Gastrocnemius medialis (tissue), 4 donors: Measurements from ENCODE around the gene SNCA. TPM values are rescaled to one million over a fixed set of nuclear protein-coding genes. Genes with fewer than 3 reads are reported as not detected.

ENCODE experiments used
- ATAC-seq, 2 donors: fragments of 150-250 bp; one replicate each; pipeline ENCODE4 v1.9.1; 2016
- DNase-seq, 2 donors: peaks; one replicate each; pipeline ENCODE4 v3.0.0-alpha.2; 2019
- H3K27ac ChIP-seq, 4 donors: fragments of 200-600 bp; sonication (generic); 1 replicate in 1 of 4; 2 replicates in 3 of 4; pipeline ENCODE4 v1.5.1; 2016 to 2018; ENCODE audit warnings: mild to moderate bottlenecking in 2 of 4, moderate library complexity in 1 of 4
- H3K27me3 ChIP-seq, 3 donors: fragments of 200-600 bp; sonication (generic) in 2 of 3; 1 replicate in 1 of 3; 2 replicates in 2 of 3; pipeline versions ENCODE4 v1.5.1 to v1.6.0; 2016 to 2019; ENCODE audit warnings: mild to moderate bottlenecking in 1 of 3, moderate library complexity in 1 of 3
- H3K36me3 ChIP-seq, 2 donors: fragments of 200-600 bp; sonication (generic) in 1 of 2; one replicate each; pipeline ENCODE4 v1.5.1; 2017 to 2018
- H3K4me1 ChIP-seq, 2 donors: fragments of 200-600 bp; sonication (generic) in 1 of 2; one replicate each; pipeline ENCODE4 v1.5.1; 2016 to 2017; ENCODE audit warnings: mild to moderate bottlenecking in 2 of 2
- H3K4me3 ChIP-seq, 4 donors: fragments of 200-600 bp; sonication (generic) in 3 of 4; 1 replicate in 1 of 4; 2 replicates in 3 of 4; pipeline ENCODE4 v1.5.1; 2016 to 2019; ENCODE audit warnings: mild to moderate bottlenecking in 2 of 4
- H3K9me3 ChIP-seq, 3 donors: fragments of 200-600 bp; sonication (generic) in 2 of 3; 1 replicate in 1 of 3; 2 replicates in 2 of 3; pipeline ENCODE4 v1.5.1; 2016 to 2019
- CTCF ChIP-seq, 5 experiments: fragments of 450-650 bp in 3 of 5; fragments of 200-600 bp in 2 of 5; sonication (generic) in 2 of 5; IDR thresholded peaks in 4 of 5; conservative IDR thresholded peaks in 1 of 5; 1 replicate in 4 of 5; 2 replicates in 1 of 5; pipeline ENCODE4 v1.5.1; 2016 to 2019; ENCODE audit warnings: antibody characterized with exemption in 5 of 5, mild to moderate bottlenecking in 3 of 5, moderate library complexity in 3 of 5
- POLR2A ChIP-seq, 2 donors: fragments of 450-650 bp; IDR thresholded peaks; one replicate each; pipeline ENCODE4 v1.6.1; 2017; ENCODE audit warnings: antibody characterized with exemption in 2 of 2, mild to moderate bottlenecking in 2 of 2, moderate library complexity in 2 of 2
- in situ Hi-C, 4 donors: fragments of 200-750 bp; cut with MboI; loops; one replicate each; pipeline versions ENCODE4 v1.15.0 to v1.8.0; 2017; ENCODE audit warnings: low sequenced_read_pairs in 4 of 4
- intact Hi-C: fragments of 100-400 bp; cut with DNase I; formaldehyde crosslinking; loops from one replicate; pipeline ENCODE4 v1.15.1; 2023; ENCODE audit warnings: low total_unique reads
- total RNA-seq, 4 donors: library from RNA; depleted of rRNA; stranded (reverse); fragments of >200 nt; gene quantifications; one replicate each; pipeline versions ENCODE4 v1.1.0 to v1.2.3, GENCODE V29; 2016

Gene SNCA
- total RNA-seq, 4 donors from 2014 or later = 0.73 to 1.7 (median 1.1) TPM; not detected in 1

DNA sequence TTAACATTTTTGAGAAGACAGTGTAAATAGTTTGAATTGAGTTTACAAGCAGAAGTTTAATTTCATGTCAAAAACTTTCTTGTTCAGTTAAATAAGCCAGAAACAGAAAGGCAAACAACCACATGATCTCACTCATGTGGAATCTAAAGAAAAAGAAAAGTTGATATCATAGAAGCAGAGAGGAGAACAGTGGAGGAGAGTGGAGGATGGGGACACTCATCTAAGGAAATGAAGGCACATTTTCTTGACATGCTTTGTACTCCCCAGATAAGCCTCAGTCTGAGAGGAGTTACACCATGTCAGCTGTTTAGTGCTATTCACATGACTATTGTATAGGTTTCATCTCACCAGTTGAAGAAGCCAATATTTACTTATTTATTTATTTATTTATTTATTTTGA, 13.5 kb downstream of the SNCA start:
- ATAC-seq (no peak), DNase-seq (no peak)
- in situ Hi-C loops = no loop called here

DNA sequence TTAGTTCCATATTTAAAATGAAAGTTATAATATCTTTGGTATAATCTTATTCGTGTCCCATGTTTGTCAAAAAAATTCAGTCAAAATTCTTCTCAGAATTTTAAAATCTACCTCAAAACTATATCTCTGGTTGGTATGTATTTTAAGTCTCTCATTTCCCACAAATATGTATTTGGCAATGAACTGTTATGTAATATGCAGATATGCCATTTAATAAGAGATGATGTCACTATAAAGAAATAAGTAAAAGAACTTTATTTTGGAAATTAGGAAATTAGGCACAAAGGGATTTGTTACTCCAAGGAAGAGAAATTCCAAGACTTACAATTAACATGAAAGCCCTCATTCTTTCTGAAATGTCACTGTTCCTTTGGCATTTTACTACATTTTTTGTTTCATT, 15.3 kb downstream of the SNCA start:
- in situ Hi-C loops (no loop called here), intact Hi-C loops (no loop called here)
- DNase-seq = no peak
- no peaks in the 10 kb centered on the region for H3K4me1 ChIP-seq
- no peaks in the 10 kb centered on the region for H3K9me3 ChIP-seq
- H3K27me3 ChIP-seq = no peaks in the 10 kb centered on the region
- H3K4me3 ChIP-seq = no peak overlapping the region
- no peaks in the 10 kb centered on the region for H3K36me3 ChIP-seq
- no peak for TF ChIP-seq POLR2A (IDR thresholded peaks at IDR 0.05)
- TF ChIP-seq CTCF (IDR thresholded peaks at IDR 0.05 in 4 of 5, conservative IDR thresholded peaks at IDR 0.05 in 1 of 5) = no peak
- H3K27ac ChIP-seq = no peak overlapping the region
- no peak for ATAC-seq

More for the DNA sequence above, 13.5 kb downstream of the SNCA start:
- H3K27me3 ChIP-seq = no peaks in the 10 kb centered on the region
- H3K27ac ChIP-seq = no peak overlapping the region
- H3K4me1 ChIP-seq = no peaks in the 10 kb centered on the region
- intact Hi-C loops = no loop called here
- no peak for TF ChIP-seq CTCF (IDR thresholded peaks at IDR 0.05 in 4 of 5, conservative IDR thresholded peaks at IDR 0.05 in 1 of 5)
- no peak for TF ChIP-seq POLR2A (IDR thresholded peaks at IDR 0.05)
- no peaks in the 10 kb centered on the region for H3K36me3 ChIP-seq
- H3K9me3 ChIP-seq = no peaks in the 10 kb centered on the region
- H3K4me3 ChIP-seq = no peak overlapping the region

DNA sequence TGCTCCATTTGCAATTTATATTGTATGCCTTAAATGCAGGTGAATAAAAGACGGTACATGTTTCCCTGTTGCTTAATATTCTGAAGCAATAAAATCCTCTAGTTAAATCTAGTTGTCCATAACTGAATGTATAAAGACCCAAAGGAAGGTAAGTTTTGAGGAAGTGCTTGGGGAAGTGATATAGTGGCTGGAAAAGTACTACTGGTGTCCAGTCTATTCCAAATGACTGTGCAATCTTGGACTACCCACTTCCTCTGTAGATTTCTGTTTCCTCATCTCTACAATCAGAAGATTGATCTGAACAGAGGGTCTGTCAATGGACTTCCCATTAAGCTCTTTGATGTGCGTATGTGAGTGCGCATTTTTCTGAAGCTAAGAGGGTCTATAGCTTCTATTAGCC, 17.0 kb downstream of the SNCA start:
- Histone ChIP-seq H3K4me1 (no peaks in the 10 kb centered on the region), H3K9me3 (no peaks in the 10 kb centered on the region), H3K36me3 (no peaks in the 10 kb centered on the region), H3K27me3 (no peaks in the 10 kb centered on the region), H3K4me3 (no peak overlapping the region), H3K27ac (no peak overlapping the region)
- no peak for DNase-seq
- in situ Hi-C loops (no loop called here), intact Hi-C loops (no loop called here)
- TF ChIP-seq CTCF (IDR thresholded peaks at IDR 0.05 in 4 of 5, conservative IDR thresholded peaks at IDR 0.05 in 1 of 5) (no peak), POLR2A (IDR thresholded peaks at IDR 0.05) (no peak)
- ATAC-seq = no peak

GRCh38 chr4:89814362-89814761, 22.6 kb downstream of the SNCA start:
- intact Hi-C loops (no loop called here), in situ Hi-C loops (no loop called here)
- no peak for ATAC-seq

More at GRCh38 chr4:89814362-89814761, 22.6 kb downstream of the SNCA start:
- TF ChIP-seq CTCF (IDR thresholded peaks at IDR 0.05 in 4 of 5, conservative IDR thresholded peaks at IDR 0.05 in 1 of 5) (no peak), POLR2A (IDR thresholded peaks at IDR 0.05) (no peak)
- Histone ChIP-seq H3K27me3 (no peaks in the 10 kb centered on the region), H3K4me1 (no peaks in the 10 kb centered on the region), H3K36me3 (no peaks in the 10 kb centered on the region), H3K27ac (no peak overlapping the region), H3K9me3 (no peaks in the 10 kb centered on the region), H3K4me3 (no peak overlapping the region)
- no peak for DNase-seq
